Superior temporal gyrus (tissue), 1 donor: ENCODE data around the gene ST6GALNAC1.
"Not testable (repeated sequence)": the region's sequence is repeated elsewhere in the genome, so short reads cannot be mapped to it uniquely, and the experiment has no call there.

ENCODE experiments used
- DNase-seq: peaks from one replicate; pipeline ENCODE4 v3.0.0-alpha.2; 2016; ENCODE audit errors: extremely low spot score

ST6GALNAC1 gene

DNA sequence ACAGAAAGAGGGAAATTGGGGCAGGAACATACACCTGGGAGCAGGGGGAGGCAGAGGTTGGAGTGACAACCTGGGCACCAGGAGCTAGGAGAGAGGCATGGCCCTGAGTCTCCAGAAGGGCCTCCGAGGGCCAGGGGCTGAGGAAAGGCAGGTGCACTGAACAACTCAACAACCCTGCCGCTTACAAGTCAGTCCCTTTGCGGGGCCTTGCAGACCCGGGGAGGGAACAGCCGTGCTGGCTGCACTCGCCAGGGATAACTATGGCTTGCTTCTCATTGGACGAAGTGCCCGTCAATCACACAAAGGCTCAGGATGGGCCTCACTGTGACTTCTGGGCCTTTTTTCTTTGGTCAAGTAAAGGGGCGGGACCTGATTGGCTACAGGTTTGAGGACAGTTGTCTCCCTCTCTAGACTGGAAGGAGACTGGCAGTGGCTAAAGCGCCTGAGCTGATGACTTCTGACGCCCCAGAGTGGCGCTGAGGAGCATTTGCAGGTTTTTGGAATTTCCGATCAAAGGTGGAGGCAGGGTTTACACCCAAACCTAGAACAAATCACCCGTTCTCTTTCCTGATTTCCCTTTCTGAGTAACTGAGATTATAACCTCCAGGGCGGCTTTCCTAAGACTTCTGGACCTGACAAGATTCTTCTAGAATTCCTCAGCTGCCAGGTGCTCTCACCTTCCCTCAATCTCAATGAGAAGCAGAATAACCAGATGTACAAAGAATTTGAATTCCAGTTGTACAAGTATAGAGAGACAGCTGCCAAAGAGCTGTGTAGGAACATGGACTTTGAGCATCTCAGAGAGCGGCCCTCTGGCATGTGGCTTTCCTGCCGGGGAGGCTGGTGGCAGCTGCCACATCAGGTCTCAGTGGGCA lies 30.3 kb downstream of the ST6GALNAC1 start:
- DNase-seq: no peak

- no peak for DNase-seq
These were observed 31.1 kb downstream of the ST6GALNAC1 start for GRCh38 chr17:76612465-76612864.

DNA sequence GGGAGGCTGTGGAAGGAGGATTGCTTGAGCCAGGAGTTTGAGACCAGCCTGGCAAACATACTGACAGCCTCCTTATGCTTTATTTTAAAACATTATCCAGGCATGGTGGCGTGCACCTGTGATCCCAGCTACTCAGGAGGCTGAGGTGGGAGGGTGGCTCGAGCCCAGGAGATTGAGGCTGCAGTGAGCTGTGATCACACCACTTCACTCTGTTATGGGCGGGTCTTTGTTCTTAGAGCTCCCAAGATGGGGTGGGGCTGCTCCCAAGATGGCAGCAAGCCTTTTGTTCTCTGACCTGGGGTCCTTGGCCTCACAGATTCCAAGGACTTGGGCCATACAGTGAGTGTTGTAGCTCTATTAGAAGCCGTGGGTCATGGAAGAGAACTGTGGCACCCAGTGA lies 31.8 kb downstream of the ST6GALNAC1 start:
- no peak for DNase-seq

DNA sequence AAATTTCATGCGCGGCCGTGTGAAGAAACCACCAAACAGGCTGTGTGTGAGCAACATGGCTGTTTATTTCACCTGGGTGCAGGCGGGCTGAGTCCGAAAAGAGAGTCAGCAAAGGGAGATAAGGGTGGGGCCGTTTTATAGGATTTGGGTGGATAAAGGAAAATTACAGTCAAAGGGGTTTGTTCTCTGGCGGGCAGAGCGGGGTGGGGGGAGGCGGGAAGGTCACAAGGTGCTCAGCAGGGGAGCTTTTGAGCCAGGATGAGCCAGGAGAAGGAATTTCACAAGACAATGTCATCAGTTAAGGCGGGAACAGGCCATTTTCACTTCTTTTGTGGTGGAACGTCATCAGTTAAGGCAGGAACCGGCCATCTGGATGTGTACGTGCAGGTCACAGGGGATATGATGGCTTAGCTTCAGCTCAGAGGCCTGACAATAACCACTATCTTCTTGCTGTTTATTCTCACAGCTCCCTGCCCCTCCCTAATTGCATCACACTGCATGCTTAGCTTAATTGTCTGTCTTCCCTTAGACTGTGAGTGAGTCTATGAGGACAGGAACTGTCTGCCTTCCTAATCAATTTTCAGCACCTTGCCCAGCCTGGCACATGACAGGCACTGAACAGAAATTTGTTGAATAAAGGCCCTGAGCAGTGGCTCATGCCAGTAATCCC lies 32.3 kb downstream of the ST6GALNAC1 start:
- not testable (repeated sequence) for DNase-seq

GRCh38 chr17:76606685-76607084 lies 36.9 kb downstream of the ST6GALNAC1 start:
- not testable (repeated sequence) for DNase-seq

GRCh38 chr17:76601065-76601464 lies 42.5 kb downstream of the ST6GALNAC1 start:
- DNase-seq: no peak

GRCh38 chr17:76599694-76600460 lies 43.7 kb downstream of the ST6GALNAC1 start:
- no peak for DNase-seq

GRCh38 chr17:76598004-76598439 lies 45.5 kb downstream of the ST6GALNAC1 start:
- DNase-seq: peak; percentile 67

DNA sequence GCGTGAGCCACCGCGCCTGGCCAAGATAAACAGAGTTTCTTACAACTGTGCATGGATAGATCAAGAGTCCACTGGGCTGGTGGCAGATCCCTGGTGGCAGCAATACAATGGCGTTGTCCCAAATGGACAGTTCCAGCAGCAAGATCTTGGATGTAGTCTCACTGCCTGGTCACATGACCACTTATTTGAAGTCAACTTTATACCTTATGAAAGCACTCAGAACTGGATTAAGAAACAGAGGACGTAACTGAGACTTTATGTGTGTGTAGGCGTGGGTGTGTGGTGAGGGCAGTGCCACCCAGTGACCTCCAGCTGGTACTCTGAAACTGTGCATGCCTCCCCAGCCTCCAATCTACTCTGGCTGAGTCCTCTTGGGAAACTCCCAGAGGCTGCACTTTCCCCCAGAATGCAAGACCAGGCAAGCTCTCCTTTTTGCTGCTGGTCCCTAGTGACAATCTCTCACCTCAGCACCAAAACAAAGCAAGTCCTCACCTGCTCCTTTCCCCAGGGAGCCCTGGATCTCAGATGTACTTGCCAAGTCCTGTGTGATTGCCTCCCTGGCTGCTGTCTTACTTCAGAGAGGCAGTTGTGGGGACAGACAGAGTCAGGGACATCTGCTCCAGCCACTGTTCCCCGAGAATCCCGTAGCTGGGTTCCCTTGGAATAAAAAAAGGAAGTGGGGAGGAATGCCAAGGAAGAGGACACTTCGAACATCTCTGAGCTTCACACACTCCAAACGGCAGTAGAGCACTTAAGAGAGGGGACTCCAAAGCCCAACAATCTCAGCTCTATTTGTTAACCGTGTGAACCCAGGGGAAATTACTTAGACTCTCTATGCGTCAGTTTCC lies 46.2 kb downstream of the ST6GALNAC1 start:
- no peak for DNase-seq

DNA sequence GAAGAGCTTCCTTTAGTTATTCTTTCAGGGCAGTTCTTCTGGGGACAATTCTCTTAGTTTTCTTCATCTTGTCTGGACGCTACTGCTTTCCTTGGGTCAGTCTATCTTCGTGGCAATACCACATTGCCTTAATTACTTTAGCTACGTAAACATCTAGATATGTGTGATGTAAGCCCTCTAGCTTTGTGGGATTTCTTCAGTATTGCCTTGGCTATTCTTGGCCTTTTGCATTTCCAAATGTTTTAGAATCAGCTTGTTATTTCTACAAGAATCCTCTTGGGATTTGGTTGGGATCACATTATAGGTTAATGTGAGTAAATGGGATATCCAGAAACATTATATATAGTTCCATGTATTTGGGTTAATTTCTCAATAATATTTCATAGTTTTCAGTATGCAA lies 48.9 kb downstream of the ST6GALNAC1 start:
- no peak for DNase-seq

GRCh38 chr17:76593959-76594358 lies 49.6 kb downstream of the ST6GALNAC1 start:
- DNase-seq: no peak

DNA sequence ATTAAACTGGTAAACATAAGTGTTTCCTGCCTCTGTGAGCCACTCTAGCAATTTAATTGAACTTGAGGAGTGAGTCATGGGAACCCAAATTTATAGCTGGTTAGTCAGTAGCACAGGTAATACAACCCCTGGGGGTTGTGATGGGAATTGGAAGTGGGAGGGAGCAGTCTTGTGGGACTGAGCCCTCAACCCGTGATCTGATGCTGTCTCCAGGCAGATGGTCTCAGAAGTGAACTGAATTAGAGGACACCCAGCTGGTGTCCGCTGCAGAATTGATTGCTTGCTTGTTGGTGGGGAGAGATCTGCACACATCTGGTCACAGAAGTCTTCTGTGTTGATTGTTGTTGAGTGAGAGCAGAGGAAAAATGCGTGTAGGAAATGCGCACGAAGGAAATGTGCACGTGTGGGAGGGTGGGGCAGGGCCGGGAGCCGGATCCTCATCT lies 50.2 kb downstream of the ST6GALNAC1 start:
- DNase-seq: no peak

DNA sequence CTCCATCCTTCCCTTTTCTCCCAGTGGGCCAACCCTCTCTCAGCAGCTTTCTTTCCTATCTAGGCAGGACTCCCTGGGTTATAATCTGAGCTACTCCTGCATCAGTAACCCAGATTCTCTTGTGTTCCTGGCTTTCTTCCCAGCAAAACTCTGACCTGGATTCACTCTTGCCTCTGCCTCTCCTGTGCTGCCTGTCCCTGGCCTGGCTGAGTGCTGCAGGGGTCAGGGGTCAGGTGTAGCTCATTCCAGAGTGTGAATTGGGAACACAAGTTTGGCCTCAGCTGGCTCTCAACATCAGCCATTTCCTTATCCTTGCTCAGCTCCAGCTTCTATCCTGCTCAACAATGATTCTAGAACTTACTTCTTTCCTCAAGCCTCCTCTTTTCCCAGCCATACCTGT lies 55.4 kb downstream of the ST6GALNAC1 start:
- DNase-seq: no peak

- DNase-seq: no peak
These were observed 56.6 kb downstream of the ST6GALNAC1 start for GRCh38 chr17:76586741-76587487.

GRCh38 chr17:76585649-76586593 lies 57.6 kb downstream of the ST6GALNAC1 start, which contains the start of gene ST6GALNAC2:
ST6GALNAC2 (minus strand) TSS chr17:76585860; CDS start chr17:76585808, 52 bp downstream.
- DNase-seq: no peak

- no peak for DNase-seq
These were observed 58.4 kb downstream of the ST6GALNAC1 start for GRCh38 chr17:76585033-76585648.

DNA sequence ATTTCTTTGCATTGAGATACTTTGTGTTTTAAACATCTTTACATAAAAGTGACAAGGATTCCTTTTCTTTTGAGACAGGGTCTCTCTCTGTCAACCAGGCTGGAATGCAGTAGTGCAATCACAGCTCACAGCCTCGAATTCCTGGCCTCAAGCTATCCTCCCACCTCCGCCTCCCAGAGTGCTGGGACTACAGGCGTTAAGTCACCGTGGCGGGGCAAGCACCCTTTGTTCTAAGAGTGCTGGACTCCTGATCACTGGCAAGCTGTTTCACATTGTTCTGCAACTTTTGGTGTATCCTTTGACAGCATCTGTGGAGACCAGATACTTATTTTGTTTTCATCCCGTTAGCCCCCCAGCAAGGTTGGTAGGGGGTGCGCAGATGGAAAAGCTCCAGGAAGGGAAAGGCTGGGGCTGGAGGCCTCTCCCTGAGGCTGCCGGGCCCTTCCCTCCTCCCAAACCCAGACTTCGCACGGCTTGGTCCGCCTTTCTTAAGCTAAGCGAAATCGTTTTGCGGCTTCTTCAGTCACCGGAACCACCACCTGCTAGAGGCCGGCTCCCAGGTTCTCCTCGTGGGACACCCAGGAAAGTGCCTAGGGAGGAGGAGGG lies 59.0 kb downstream of the ST6GALNAC1 start:
- no peak for DNase-seq

DNA sequence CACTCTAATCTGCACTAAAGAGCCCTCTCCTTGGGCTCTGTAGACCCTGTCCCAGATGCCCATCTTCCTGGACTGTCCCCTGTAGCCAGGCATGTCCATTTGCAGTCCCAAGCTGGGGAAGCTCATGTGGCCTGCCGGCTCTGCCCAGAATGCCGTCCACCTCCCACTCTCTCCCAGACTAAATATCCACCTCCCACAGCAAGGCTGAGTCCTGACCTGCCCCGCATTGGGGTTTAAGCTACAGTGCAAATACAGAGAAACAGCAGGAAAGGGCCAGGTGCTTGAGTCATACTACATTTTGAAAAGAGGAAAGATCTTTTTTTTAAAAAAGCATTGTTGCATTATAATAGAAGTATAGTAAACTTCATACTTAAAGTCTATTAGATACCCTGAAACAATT lies 60.9 kb downstream of the ST6GALNAC1 start:
- no peak for DNase-seq
